Ishikawa (cell line): ENCODE measurements around the gene MMP14.

Experiments used
- CEBPB ChIP-seq: IDR thresholded peaks from 2 replicates; pipeline ENCODE4 v1.6.1; 2012
- CREB1 ChIP-seq: IDR thresholded peaks from 2 replicates; pipeline ENCODE4 v1.6.1; 2012; ENCODE audit warnings: low read depth
- EGR1 ChIP-seq: IDR thresholded peaks from 2 replicates; pipeline ENCODE4 v1.6.1; 2012
- EP300 ChIP-seq: IDR thresholded peaks from 2 replicates; pipeline ENCODE4 v1.6.1; 2012; ENCODE audit warnings: borderline replicate concordance
- FOXM1 ChIP-seq: IDR thresholded peaks from 2 replicates; pipeline ENCODE4 v1.6.1; 2012; ENCODE audit warnings: low read depth, borderline replicate concordance
- NFIC ChIP-seq: IDR thresholded peaks from 2 replicates; pipeline ENCODE4 v1.6.1; 2012
- RAD21 ChIP-seq: IDR thresholded peaks from 2 replicates; pipeline ENCODE4 v1.6.1; 2012; ENCODE audit warnings: low read depth
- TAF1 ChIP-seq: IDR thresholded peaks from 2 replicates; pipeline ENCODE4 v1.6.1; 2012; ENCODE audit warnings: low read depth, mild to moderate bottlenecking
- TCF12 ChIP-seq: IDR thresholded peaks from 2 replicates; pipeline ENCODE4 v1.6.1; 2012; ENCODE audit warnings: low read depth
- TEAD4 ChIP-seq: IDR thresholded peaks from 2 replicates; pipeline ENCODE4 v1.6.1; 2012
- YY1 ChIP-seq: IDR thresholded peaks from 2 replicates; pipeline ENCODE4 v1.6.1; 2012; ENCODE audit warnings: low read depth
- ZBTB7A ChIP-seq: IDR thresholded peaks from 2 replicates; pipeline ENCODE4 v1.6.1; 2012; ENCODE audit warnings: low read depth
- TF ChIP-seq, protein P1 (sequence below): IDR thresholded peaks from 2 replicates; pipeline ENCODE4 v1.6.1; 2012
- TF ChIP-seq, protein P2 (sequence below): IDR thresholded peaks from 2 replicates; pipeline ENCODE4 v1.6.1; 2012
- TF ChIP-seq, protein P3 (sequence below): IDR thresholded peaks from 2 replicates; pipeline ENCODE4 v1.6.1; 2012; ENCODE audit warnings: low read depth, mild to moderate bottlenecking

Gene MMP14

DNA sequence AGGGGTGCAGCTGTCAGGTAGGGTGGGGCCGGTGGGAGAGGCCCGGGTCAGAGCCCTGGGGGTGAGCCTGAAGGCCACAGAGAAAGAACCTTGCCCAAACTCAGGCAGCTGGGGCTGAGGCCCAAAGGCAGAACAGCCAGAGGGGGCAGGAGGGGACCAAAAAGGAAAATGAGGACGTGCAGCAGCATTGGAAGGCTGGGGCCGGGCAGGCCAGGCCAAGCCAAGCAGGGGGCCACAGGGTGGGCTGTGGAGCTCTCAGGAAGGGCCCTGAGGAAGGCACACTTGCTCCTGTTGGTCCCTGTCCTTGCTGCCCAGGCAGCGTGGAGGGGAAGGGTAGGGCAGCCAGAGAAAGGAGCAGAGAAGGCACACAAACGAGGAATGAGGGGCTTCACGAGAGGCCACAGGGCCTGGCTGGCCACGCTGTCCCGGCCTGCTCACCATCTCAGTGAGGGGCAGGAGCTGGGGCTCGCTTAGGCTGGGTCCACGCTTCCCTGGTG, 10.5 kb downstream of the MMP14 start:
- no peak for TF ChIP-seq RAD21
- no peak for TF ChIP-seq FOXM1
- TF ChIP-seq EP300 = no peak
- TF ChIP-seq, protein P1, sequence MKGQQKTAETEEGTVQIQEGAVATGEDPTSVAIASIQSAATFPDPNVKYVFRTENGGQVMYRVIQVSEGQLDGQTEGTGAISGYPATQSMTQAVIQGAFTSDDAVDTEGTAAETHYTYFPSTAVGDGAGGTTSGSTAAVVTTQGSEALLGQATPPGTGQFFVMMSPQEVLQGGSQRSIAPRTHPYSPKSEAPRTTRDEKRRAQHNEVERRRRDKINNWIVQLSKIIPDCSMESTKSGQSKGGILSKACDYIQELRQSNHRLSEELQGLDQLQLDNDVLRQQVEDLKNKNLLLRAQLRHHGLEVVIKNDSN = no peak
- no peak for TF ChIP-seq EGR1
- no peak for TF ChIP-seq NFIC
- TF ChIP-seq, protein P2, sequence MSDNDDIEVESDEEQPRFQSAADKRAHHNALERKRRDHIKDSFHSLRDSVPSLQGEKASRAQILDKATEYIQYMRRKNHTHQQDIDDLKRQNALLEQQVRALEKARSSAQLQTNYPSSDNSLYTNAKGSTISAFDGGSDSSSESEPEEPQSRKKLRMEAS = no peak
- TF ChIP-seq, protein P3, sequence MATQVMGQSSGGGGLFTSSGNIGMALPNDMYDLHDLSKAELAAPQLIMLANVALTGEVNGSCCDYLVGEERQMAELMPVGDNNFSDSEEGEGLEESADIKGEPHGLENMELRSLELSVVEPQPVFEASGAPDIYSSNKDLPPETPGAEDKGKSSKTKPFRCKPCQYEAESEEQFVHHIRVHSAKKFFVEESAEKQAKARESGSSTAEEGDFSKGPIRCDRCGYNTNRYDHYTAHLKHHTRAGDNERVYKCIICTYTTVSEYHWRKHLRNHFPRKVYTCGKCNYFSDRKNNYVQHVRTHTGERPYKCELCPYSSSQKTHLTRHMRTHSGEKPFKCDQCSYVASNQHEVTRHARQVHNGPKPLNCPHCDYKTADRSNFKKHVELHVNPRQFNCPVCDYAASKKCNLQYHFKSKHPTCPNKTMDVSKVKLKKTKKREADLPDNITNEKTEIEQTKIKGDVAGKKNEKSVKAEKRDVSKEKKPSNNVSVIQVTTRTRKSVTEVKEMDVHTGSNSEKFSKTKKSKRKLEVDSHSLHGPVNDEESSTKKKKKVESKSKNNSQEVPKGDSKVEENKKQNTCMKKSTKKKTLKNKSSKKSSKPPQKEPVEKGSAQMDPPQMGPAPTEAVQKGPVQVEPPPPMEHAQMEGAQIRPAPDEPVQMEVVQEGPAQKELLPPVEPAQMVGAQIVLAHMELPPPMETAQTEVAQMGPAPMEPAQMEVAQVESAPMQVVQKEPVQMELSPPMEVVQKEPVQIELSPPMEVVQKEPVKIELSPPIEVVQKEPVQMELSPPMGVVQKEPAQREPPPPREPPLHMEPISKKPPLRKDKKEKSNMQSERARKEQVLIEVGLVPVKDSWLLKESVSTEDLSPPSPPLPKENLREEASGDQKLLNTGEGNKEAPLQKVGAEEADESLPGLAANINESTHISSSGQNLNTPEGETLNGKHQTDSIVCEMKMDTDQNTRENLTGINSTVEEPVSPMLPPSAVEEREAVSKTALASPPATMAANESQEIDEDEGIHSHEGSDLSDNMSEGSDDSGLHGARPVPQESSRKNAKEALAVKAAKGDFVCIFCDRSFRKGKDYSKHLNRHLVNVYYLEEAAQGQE = no peak
- no peak for TF ChIP-seq CEBPB
- TF ChIP-seq TCF12 = no peak
- TF ChIP-seq ZBTB7A = no peak
- no peak for TF ChIP-seq CREB1
- TF ChIP-seq TEAD4 = no peak
- no peak for TF ChIP-seq TAF1
- no peak for TF ChIP-seq YY1

DNA sequence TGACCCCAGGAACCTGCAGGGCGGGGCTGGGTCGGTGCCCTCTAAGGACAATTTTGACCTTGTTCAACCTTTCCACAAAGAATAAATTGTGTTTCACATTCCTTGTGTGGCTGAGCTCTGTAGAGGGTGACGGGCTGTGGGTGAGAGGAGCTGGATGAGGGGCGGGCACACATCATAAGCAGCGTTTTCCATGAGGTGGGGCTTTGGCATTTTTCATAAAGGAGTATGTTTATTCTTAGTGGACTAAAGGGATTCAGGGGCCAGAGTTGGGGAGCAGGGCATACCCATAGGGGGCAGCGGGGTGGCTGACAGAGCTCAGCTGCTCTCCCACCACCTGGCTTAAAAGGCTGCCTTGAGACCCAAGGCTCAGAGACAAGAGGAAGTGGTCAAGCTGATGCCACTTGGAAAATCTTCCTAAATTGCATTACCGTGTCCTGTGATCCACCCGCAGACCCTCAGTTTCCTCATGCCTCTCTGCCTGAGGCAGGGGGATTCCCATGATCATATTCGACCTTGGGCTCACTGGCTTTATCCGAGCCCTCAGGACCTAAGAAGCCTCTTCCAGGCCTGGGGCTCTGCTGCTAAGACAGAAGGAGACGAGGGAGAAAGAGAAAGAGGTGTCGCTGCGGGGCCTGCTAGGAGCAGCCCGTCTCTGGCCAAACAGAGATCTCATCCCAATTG, 11.4 kb downstream of the MMP14 start:
- TF ChIP-seq, protein P2 = no peak
- TF ChIP-seq CREB1 = no peak
- no peak for TF ChIP-seq CEBPB
- TF ChIP-seq NFIC = no peak
- TF ChIP-seq TAF1 = no peak
- TF ChIP-seq, protein P1 = no peak
- TF ChIP-seq TCF12 = no peak
- TF ChIP-seq EGR1 = no peak
- no peak for TF ChIP-seq ZBTB7A
- TF ChIP-seq YY1 = no peak
- TF ChIP-seq, protein P3 = no peak
- TF ChIP-seq RAD21 = no peak
- TF ChIP-seq EP300 = no peak

DNA sequence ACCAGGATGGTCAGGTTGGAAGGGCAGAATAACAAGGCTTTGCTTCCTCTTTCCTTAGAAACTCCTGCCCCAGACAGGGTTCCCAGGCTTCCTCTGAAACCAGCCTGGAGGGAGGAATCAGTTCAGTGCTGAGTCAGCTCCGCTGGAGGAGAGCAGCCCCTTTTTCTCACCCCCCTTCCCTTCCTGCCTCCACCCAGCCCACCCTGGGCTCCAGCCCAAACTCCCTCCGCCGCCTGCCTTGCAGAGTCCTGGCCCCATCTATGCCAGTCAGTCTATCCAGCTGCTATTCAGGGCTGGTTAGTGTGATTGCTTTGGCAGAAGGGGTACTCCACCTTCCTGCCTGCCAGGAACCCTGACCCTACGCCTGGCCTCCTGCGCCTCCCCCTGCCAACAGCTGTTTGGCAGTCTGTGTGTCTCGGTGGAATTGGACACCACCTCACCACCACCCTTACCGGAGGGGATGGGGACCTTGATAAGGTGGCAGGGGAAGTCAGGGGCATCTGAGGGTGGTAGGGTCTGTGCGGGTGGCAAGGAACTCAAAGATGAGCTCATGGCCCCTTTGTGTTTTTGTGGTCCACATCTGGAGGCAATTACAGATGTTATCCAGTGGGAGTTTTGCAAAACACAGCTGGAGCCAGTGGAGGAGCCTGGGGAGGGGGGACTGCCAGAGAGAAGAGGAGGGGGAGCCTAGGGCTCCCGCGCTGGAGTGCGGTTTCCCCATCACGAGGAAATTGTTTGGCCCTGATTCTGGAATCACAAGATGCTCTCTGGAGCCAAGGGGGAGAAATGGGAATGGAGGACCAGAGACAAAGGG, 12.2 kb downstream of the MMP14 start:
- TF ChIP-seq FOXM1 = no peak
- TF ChIP-seq, protein P2 = no peak
- no peak for TF ChIP-seq EGR1
- TF ChIP-seq TEAD4 = no peak
- TF ChIP-seq CEBPB = no peak
- no peak for TF ChIP-seq ZBTB7A
- no peak for TF ChIP-seq TCF12
- TF ChIP-seq, protein P1 = no peak
- TF ChIP-seq CREB1 = no peak
- no peak for TF ChIP-seq YY1
- TF ChIP-seq EP300 = no peak
- TF ChIP-seq, protein P3 = no peak
- no peak for TF ChIP-seq TAF1
- no peak for TF ChIP-seq NFIC
- no peak for TF ChIP-seq RAD21
